Measurements from ENCODE around the gene NR2E1.

GRCh38 chr6:108118359-108118724 is 47.5 kb upstream of the NR2E1 start:
- TF ChIP-seq CTCF (IDR thresholded peaks at IDR 0.05) (no peak), POLR2A (IDR thresholded peaks at IDR 0.05) (no peak)

All from thyroid gland (tissue), 4 donors.